SK-N-SH (cell line): Measurements from ENCODE around the gene SMAD4. TPM values are rescaled to one million over a fixed set of nuclear protein-coding genes. Genes with fewer than 3 reads are reported as not detected.

ENCODE experiments used
- CTCF ChIA-PET: fragments of 300-600, 350-600 bp; formaldehyde crosslinking; extraction: SDS; loops from one replicate; lab custom pipeline; 2021; lab: Yijun Ruan, JAX
- POLR2A ChIA-PET: fragments of 350-600 bp; sonication (Branson Sonifier 250); formaldehyde crosslinking; extraction: SDS; loops from one replicate; lab custom pipeline; 2020; ENCODE audit warnings: antibody characterized with exemption, inconsistent platforms; lab: Yijun Ruan, JAX
- DNase-seq: peaks from one replicate; pipeline ENCODE4 v3.0.0; 2012
- H2AFZ ChIP-seq: fragments of 200-600 bp; sonication (generic); 2 replicates; pipeline ENCODE4 v1.8.1; 2016; ENCODE audit warnings: antibody characterized with exemption, mild to moderate bottlenecking, low read depth
- H3F3A ChIP-seq: fragments of 200-600 bp; sonication (generic); replicated peaks from 2 replicates; pipeline ENCODE3; 2016; ENCODE audit warnings: antibody characterized with exemption, mild to moderate bottlenecking; ENCODE audit not compliant: insufficient read depth
- H3K27ac ChIP-seq, 2 experiments: fragments of 200-500 bp in 1 of 2; fragments of 200-600 bp in 1 of 2; sonication (Bioruptor generic) in 1 of 2; sonication (generic), shearing (Covaris generic) in 1 of 2; 2 replicates each; pipeline versions ENCODE4 v1.5.1 to v1.6.1; 2014 to 2016; ENCODE audit warnings: low read depth in 2 of 2, inconsistent platforms in 1 of 2, low read length in 1 of 2, mild to moderate bottlenecking in 1 of 2, mixed read lengths in 1 of 2
- H3K27me3 ChIP-seq: fragments of 200-600 bp; sonication (generic), shearing (Covaris generic); 2 replicates; pipeline ENCODE4 v1.6.1; 2016; ENCODE audit warnings: mixed run types; ENCODE audit not compliant: insufficient read depth
- H3K36me3 ChIP-seq, 2 experiments: fragments of 200-500 bp in 1 of 2; fragments of 200-600 bp in 1 of 2; sonication (Bioruptor generic) in 1 of 2; sonication (generic) in 1 of 2; replicated peaks in 1 of 2; 2 replicates each; pipeline versions ENCODE3 to v1.5.1; 2014 to 2016; ENCODE audit warnings: low read length in 1 of 2, mild to moderate bottlenecking in 1 of 2; ENCODE audit not compliant: insufficient read depth in 2 of 2, control insufficient read depth in 1 of 2
- H3K4me1 ChIP-seq, 2 experiments: fragments of 200-500 bp in 1 of 2; fragments of 200-600 bp in 1 of 2; sonication (Bioruptor generic) in 1 of 2; sonication (generic), shearing (Covaris generic) in 1 of 2; 2 replicates each; pipeline versions ENCODE4 v1.5.1 to v1.6.1; 2014 to 2016; ENCODE audit warnings: low read depth in 1 of 2, low read length in 1 of 2, mixed run types in 1 of 2; ENCODE audit not compliant: insufficient read depth in 2 of 2, control insufficient read depth in 1 of 2
- H3K4me2 ChIP-seq: fragments of 200-600 bp; sonication (generic), shearing (Covaris generic); 2 replicates; pipeline ENCODE4 v1.6.1; 2017; ENCODE audit warnings: mixed run types
- H3K4me3 ChIP-seq, 2 experiments: fragments of 200-500 bp in 1 of 2; fragments of 200-600 bp in 1 of 2; sonication (Bioruptor generic) in 1 of 2; sonication (generic), shearing (Covaris generic) in 1 of 2; 2 replicates each; pipeline versions ENCODE4 v1.5.1 to v1.8.1; 2014 to 2016; ENCODE audit warnings: low read depth in 2 of 2, inconsistent platforms in 1 of 2, low read length in 1 of 2, mild to moderate bottlenecking in 1 of 2, mixed read lengths in 1 of 2, moderate library complexity in 1 of 2
- H3K79me2 ChIP-seq: fragments of 200-600 bp; sonication (generic); 2 replicates; pipeline ENCODE4 v1.8.1; 2017; ENCODE audit warnings: mild to moderate bottlenecking; ENCODE audit not compliant: insufficient read depth
- H3K9ac ChIP-seq: fragments of 200-600 bp; sonication (generic); 2 replicates; pipeline ENCODE4 v1.6.1; 2017; ENCODE audit warnings: mixed run types
- H3K9me2 ChIP-seq: fragments of 200-600 bp; sonication (generic); 2 replicates; pipeline ENCODE4 v1.6.1; 2017; ENCODE audit warnings: mixed run types
- H3K9me3 ChIP-seq: fragments of 200-600 bp; sonication (generic); 2 replicates; pipeline ENCODE4 v1.6.1; 2017; ENCODE audit warnings: mixed run types, mild to moderate bottlenecking, moderate library complexity
- H4K20me1 ChIP-seq: fragments of 200-600 bp; sonication (generic); 2 replicates; pipeline ENCODE4 v1.6.1; 2017; ENCODE audit warnings: mild to moderate bottlenecking, mixed run types; ENCODE audit not compliant: insufficient read depth
- CTCF ChIP-seq: fragments of 200-600 bp; sonication (generic); IDR thresholded peaks from 2 replicates; pipeline ENCODE4 v1.6.1; 2017; ENCODE audit warnings: antibody characterized with exemption, mild to moderate bottlenecking, moderate library complexity
- FOXJ3 ChIP-seq: sonication (generic); formaldehyde crosslinking; IDR thresholded peaks from 2 replicates; pipeline ENCODE4 v1.5.1; 2020; ENCODE audit warnings: mild to moderate bottlenecking, missing genetic modification reagents
- FOXM1 ChIP-seq: IDR thresholded peaks from 2 replicates; pipeline ENCODE4 v1.4.0; 2012; ENCODE audit warnings: low read depth, mild to moderate bottlenecking
- GABPA ChIP-seq: IDR thresholded peaks from 2 replicates; pipeline ENCODE4 v1.4.0; 2012; ENCODE audit warnings: low read depth, mild to moderate bottlenecking
- GATA2 ChIP-seq: sonication (generic); formaldehyde crosslinking; IDR thresholded peaks from 2 replicates; pipeline ENCODE4 v1.5.0; 2020; ENCODE audit warnings: mild to moderate bottlenecking, missing genetic modification reagents
- JUND ChIP-seq: IDR thresholded peaks from 2 replicates; pipeline ENCODE4 v1.4.0; 2012
- MAX ChIP-seq: IDR thresholded peaks from 2 replicates; pipeline ENCODE4 v1.4.0; 2012; ENCODE audit warnings: low read depth
- MEF2A ChIP-seq: IDR thresholded peaks from 2 replicates; pipeline ENCODE4 v1.4.0; 2012; ENCODE audit warnings: low read depth, borderline replicate concordance
- NRF1 ChIP-seq: IDR thresholded peaks from 2 replicates; pipeline ENCODE4 v1.6.1; 2012; ENCODE audit warnings: low read depth, mild to moderate bottlenecking, low read length
- PBX3 ChIP-seq: IDR thresholded peaks from 2 replicates; pipeline ENCODE4; 2012
- POLR2AphosphoS5 ChIP-seq: IDR thresholded peaks from 2 replicates; pipeline ENCODE4 v1.6.1; 2012; ENCODE audit warnings: low read depth, low read length
- SMC3 ChIP-seq: IDR thresholded peaks from 2 replicates; pipeline ENCODE4 v1.6.1; 2012; ENCODE audit warnings: low read depth, low read length, improper control_type of control experiment
- TAF1 ChIP-seq: IDR thresholded peaks from 2 replicates; pipeline ENCODE4 v1.6.1; 2012; ENCODE audit warnings: low read depth, mild to moderate bottlenecking, low read length, moderate library complexity, borderline replicate concordance
- YY1 ChIP-seq: IDR thresholded peaks from 2 replicates; pipeline ENCODE4 v1.4.0; 2012; ENCODE audit warnings: low read depth, mild to moderate bottlenecking
- ZBTB33 ChIP-seq: IDR thresholded peaks from 2 replicates; pipeline ENCODE4 v1.4.0; 2012; ENCODE audit warnings: low read depth, borderline replicate concordance
- WGBS: methylation state at CpG from one replicate; pipeline ENCODE4 v1.1.6; 2017; ENCODE audit warnings: low lambda C conversion rate; 5-methylcytosine and 5-hydroxymethylcytosine counted together
- polyA plus RNA-seq, 3 experiments: library from polyadenylated mRNA; depleted of rRNA; stranded (reverse); fragments of >200 nt; gene quantifications; 2 replicates each; pipeline ENCODE4 v1.2.3, GENCODE V29; 2012
- TF ChIP-seq, protein P1 (sequence below): IDR thresholded peaks from 2 replicates; pipeline ENCODE4 v1.4.0; 2012; ENCODE audit warnings: low read depth, borderline replicate concordance

The SMAD4 gene
- polyA plus RNA-seq, 1 of the 3 experiments (the other 2 are of a cell fraction) = 43.3 TPM

GRCh38 chr18:51044928-51045585 lies 15.0 kb downstream of the SMAD4 start:
- Histone ChIP-seq H3K9me2 (no peaks in the 10 kb centered on the region), H2AFZ (no peak overlapping the region), H3K36me3 (peaks cover 17 to 39% of the 10 kb centered on the region in 2 experiments), H4K20me1 (peaks cover 74% of the 10 kb centered on the region), H3F3A (peaks cover 8% of the 10 kb centered on the region), H3K79me2 (peaks cover 100% of the 10 kb centered on the region), H3K4me1 (peaks cover 7 to 8% of the 10 kb centered on the region in 2 experiments; a peak in 3 of 4 replicates), H3K4me3 (no peak overlapping the region), H3K27me3 (no peaks in the 10 kb centered on the region), H3K4me2 (peak overlapping the region; percentile 32; the same call in 1 of the 2 replicates), H3K9me3 (no peaks in the 10 kb centered on the region), H3K27ac (no peak overlapping the region; a peak in 1 of 4 replicates), H3K9ac (no peak overlapping the region)
- no peak for DNase-seq
- WGBS = 74% methylated on average over 2 of the region's 2 CpGs
- CTCF ChIA-PET = no interaction called here
- TF ChIP-seq GABPA (no peak), TAF1 (no peak), ZBTB33 (no peak), YY1 (no peak), FOXM1 (no peak), CTCF (no peak), POLR2AphosphoS5 (no peak), MAX (no peak), PBX3 (no peak), SMC3 (no peak), JUND (no peak)
- POLR2A ChIA-PET = no interaction called here

DNA sequence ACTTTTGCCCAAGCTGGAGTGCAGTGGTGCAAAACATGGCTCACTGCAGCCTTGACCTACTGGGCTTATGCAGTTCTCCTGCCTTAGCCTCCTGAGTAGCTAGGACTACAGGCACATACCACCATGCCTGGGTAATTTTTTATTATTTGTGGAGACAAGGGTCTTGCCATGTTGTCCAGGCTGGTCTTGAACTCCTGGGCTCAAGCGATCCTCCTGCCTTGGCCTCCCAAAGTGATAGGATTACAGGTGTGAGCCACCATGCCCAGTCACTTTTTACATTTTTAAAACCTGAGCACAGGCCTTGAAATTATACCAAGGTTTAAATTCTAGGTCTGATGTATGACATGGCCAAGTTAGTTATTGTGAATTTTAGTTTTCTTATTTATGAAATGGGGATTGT lies 18.2 kb downstream of the SMAD4 start:
- ChIA-PET CTCF (no interaction called here), POLR2A (no interaction called here)
- Histone ChIP-seq H4K20me1 (peaks cover 50% of the 10 kb centered on the region), H3K9ac (no peak overlapping the region), H2AFZ (no peak overlapping the region), H3K36me3 (peaks cover 31 to 51% of the 10 kb centered on the region in 2 experiments), H3K4me2 (no peak overlapping the region), H3F3A (peaks cover 8% of the 10 kb centered on the region), H3K79me2 (peaks cover 95% of the 10 kb centered on the region), H3K9me3 (no peaks in the 10 kb centered on the region), H3K4me1 (peaks cover 0 to 7% of the 10 kb centered on the region in 2 experiments; a peak in 2 of 4 replicates), H3K27ac (no peak overlapping the region), H3K4me3 (no peak overlapping the region), H3K9me2 (no peaks in the 10 kb centered on the region), H3K27me3 (no peaks in the 10 kb centered on the region)
- DNase-seq = no peak
- WGBS = 100% methylated on average over 1 of the region's 1 CpG
- TF ChIP-seq FOXJ3 (CRISPR knock-in tag) (no peak), NRF1 (no peak), MEF2A (no peak), CTCF (no peak), GATA2 (CRISPR knock-in tag) (no peak), SMC3 (no peak), MAX (no peak), JUND (no peak)
- TF ChIP-seq, protein P1, sequence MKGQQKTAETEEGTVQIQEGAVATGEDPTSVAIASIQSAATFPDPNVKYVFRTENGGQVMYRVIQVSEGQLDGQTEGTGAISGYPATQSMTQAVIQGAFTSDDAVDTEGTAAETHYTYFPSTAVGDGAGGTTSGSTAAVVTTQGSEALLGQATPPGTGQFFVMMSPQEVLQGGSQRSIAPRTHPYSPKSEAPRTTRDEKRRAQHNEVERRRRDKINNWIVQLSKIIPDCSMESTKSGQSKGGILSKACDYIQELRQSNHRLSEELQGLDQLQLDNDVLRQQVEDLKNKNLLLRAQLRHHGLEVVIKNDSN = no peak
